ENCODE results near the gene DRAP1. TPM values are rescaled to one million over a fixed set of nuclear protein-coding genes. Genes with fewer than 3 reads are reported as not detected.

Gene DRAP1
- total and polyA plus RNA-seq, 9 of the 15 experiments (the other 6 are each of a cell fraction or from before 2014, with no cell fraction given), result 9.6 to 200 (median 92.9) TPM

DNA sequence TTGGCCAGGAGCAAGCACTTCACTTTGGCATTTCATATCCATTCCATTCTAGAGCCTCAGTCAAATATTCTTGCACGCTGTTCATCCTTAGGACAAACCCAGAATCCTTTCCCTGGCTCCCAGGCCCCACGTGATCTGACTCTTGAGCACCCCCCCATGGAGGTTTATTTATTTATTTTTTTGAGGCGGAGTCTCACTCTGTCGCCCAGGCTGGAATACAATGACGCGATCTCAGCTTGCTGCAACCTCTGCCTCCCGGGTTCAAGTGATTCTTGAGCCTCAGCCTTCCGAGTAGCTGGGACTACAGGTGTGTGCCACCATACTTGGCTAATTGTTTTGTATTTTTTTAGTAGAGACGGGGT is 13.3 kb downstream of the DRAP1 start (continued):
- TF ChIP-seq PRDM10 (IDR thresholded peaks at IDR 0.05; ENCODE audit: partially characterized antibody) (no peak), USF1 (CRISPR knock-in tag; IDR thresholded peaks at IDR 0.05) (peak; percentile 90), ZNF23 (CRISPR knock-in tag; IDR thresholded peaks at IDR 0.05) (no peak), MCM7 (IDR thresholded peaks at IDR 0.05) (no peak), MAFF (IDR thresholded peaks at IDR 0.05; ENCODE audit: low read length) (no peak), BHLHE40 (IDR thresholded peaks at IDR 0.05; ENCODE audit: low read length) (peak; percentile 31; the same call in 1 of the 2 replicates), ZFPM2 (CRISPR knock-in tag; IDR thresholded peaks at IDR 0.05) (no peak), SMAD2 (IDR thresholded peaks at IDR 0.05; ENCODE audit: low read depth, low read length) (no peak), FOXP4 (CRISPR knock-in tag; IDR thresholded peaks at IDR 0.05; ENCODE audit: borderline replicate concordance) (no peak), USF2 (CRISPR knock-in tag; IDR thresholded peaks at IDR 0.05) (peak; percentile 93), HDAC3 (IDR thresholded peaks at IDR 0.05; ENCODE audit: borderline replicate concordance, partially characterized antibody) (no peak), REST (IDR thresholded peaks at IDR 0.05; ENCODE audit: borderline replicate concordance) (peak; percentile 36; the same call in 1 of the 2 replicates), REST (CRISPR knock-in tag; IDR thresholded peaks at IDR 0.05; ENCODE audit: low read depth) (no peak)
